Measurements from ENCODE around the gene FAM20B.
A peak's percentile ranks its signal among the peaks of the same experiment; 100 is the strongest.

FAM20B gene

GRCh38 chr1:179095924-179096323 lies 70.2 kb downstream of the FAM20B start:
- DNase-seq: no peak

- no peak for DNase-seq
Observed at GRCh38 chr1:179099891-179100290, 74.2 kb downstream of the FAM20B start.

- no peak for DNase-seq
Observed at GRCh38 chr1:179101566-179101965, 75.9 kb downstream of the FAM20B start.

DNA sequence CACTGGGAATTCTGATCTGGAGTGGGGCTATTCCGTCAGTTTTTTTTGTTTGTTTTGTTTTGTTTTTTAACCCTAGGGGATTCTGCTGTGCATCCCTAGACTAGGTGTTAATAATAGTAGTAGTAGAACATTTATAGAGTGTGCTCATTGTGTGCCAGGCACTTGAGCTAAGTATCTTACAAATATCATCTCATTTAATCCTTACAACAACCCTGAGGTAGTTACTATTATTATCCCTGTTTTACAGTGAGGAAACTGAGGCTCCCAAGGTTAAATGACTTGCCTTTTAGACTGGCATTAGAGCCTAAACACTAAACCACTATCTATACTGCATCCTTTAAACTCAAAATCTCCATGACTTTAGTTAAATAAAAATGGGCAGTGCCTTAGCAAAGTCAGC lies 78.3 kb downstream of the FAM20B start:
- DNase-seq: no peak

DNA sequence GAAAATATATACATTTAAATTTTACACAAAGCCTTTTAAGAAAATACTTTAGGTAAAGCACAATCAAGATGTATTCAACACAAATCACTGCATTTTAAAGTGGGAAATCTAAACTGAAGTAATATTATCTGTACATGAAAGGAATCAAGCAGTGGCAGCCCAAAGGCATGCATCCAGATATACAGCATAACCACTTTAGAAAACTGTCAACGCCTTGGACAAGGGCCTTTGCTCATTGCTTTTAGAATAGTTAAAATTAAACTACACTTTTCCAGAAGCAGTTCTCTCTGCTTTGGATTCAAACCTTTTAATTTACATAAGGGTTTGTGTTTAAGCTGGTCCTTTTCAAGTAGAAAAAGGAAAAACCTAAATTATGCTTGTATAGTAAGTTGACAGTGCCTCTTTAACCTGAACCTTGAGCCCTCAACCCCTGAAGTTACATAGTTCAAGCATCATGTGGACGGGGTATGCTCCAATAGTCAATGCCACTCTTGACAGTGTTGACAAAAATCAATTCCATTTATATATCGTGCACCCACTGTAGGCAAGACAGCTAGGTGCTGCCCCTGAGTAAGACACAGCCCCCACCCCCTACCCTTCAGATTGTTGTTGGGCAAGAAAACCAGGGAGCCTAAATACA lies 79.0 kb downstream of the FAM20B start:
- DNase-seq: no peak

- DNase-seq: no peak
Observed at GRCh38 chr1:179105393-179105792, 79.7 kb downstream of the FAM20B start.

DNA sequence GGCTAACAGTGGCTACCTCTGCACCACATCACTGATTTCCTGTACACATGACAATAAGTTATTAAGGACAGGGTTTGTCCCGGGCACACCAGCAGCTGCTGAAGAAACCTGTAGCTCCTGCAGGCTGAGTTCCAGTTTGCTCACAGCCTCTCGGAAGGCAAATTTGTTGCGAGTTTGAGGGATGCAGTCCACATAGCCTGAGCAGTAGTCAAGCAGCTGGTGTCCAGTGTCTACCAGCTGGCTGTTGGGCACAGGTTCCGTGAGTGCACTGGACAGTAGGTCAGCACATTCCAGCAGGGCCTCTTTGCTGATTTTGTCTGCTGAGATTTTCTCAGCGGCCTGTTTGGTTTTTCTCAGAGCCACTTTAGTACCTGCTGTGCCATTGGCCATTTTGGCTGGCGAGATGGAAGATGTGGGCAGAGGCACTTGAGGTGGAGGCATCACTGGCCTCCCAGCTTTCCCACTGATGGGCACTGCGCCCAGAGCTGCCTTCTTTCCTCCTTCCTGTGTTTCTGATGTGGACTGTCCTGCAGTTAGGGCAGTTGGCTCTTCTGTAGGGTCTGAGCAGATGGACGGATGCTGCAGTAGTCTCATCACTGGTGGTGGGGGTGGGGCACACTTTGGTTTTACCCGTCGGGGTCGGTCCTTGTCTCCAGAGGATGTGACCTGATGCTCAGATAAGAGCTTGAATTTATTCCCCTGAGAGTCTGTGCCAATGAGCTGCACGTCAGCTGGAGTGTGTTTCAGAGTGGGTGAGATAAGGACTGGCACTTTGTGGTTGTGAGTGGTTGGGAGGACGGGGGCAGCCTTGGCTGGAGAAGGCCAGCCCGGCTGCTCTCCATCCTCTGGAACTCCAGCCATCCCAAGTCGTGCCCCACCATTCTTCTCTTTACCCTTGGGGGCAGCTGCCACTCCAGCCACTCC lies 82.3 kb downstream of the FAM20B start:
- DNase-seq: no peak

- DNase-seq: no peak
Observed at GRCh38 chr1:179108644-179109043, 83.0 kb downstream of the FAM20B start.

- DNase-seq: no peak
Observed at GRCh38 chr1:179115181-179115580, 89.5 kb downstream of the FAM20B start.

DNA sequence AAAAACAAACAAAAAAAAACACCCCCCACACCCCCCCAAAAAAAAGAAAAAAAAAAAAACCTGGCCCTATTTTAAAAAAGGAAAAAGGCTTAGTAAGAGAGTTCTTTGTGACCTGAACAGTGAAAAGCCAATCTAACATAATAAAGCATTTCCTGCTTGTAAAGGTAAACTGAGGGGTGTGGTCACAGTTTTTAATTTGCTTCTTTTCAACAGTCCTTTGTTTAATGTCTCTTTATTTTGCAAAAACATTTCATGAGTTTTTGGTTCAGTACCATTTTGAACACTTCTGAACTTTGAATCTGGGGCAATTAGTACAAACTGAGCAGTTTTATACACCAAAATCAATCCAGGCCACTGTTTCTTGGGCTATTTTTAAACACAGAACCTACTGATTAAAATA lies 93.8 kb downstream of the FAM20B start:
- DNase-seq: no peak

- no peak for DNase-seq
Observed at GRCh38 chr1:179120736-179121135, 95.0 kb downstream of the FAM20B start.

DNA sequence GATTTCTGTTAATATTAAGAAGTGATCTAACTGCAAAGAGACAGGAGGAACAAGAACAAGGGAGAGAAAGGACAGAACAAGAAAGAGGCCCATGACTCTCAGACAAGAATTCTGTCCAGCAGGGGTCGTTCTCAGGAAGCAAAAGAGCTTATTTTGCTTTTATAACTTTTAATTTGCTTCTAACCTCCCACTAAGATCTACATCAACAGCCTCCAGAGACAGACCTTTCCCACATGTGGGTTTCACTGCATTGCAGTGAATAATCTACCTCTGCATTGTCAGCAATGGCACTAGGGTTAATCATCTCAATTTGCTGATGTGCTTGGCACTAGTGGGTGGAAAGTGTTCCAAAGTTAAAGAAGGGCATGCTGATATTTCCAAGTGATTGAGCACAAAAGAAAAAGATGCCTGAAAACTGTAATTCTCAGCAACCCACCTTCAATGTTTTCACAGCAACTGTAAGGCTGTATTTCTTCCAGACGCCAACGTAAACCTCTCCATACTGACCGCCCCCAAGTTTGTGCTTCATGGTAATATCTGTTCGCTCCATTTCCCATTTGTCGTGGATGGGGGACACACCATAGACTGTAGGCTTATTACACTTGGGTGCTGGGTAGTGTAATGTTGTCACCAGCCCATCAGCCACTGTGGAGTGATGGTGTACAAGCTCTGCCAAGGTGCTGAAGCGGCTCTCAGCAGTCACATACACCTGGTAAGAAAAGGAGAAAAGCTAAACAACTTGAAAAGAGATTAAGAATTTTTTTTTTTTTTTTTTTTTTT lies 95.7 kb downstream of the FAM20B start:
- DNase-seq: peak; percentile 56

DNA sequence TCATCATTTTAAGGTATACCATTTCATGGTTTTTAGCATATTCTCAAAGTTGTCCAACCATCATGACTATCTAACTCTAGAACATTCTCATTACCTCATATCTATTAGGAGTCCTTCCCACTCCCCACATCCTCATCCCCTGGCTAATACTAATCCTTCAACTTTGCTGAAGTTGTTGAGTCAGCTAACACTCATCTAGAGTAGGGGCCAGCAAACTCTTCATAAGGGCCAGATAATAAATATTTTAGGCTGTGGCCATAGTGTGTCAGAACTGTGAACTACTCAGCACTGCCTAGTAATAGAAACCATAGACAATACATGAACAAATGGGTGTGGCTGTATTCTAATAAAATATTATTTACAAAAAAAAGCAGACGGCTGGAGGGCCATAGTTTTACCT lies 99.2 kb downstream of the FAM20B start:
- no peak for DNase-seq

All from stimulated activated CD8-positive, alpha-beta memory T cell treated with anti-CD3 and anti-CD28 coated beads, Interleukin-4, amount 100 ng/mL, for 48 hours (primary cell).